Osteocyte (in vitro differentiated cells): Measurements from ENCODE around the gene GZF1. TPM values are rescaled to one million over a fixed set of nuclear protein-coding genes. Genes with fewer than 3 reads are reported as not detected.

Source experiments
- DNase-seq: peaks from one replicate; pipeline ENCODE4 v3.0.0; 2021; ENCODE audit warnings: mixed read lengths; ENCODE audit not compliant: unreplicated experiment; ENCODE audit errors: extremely low spot score
- H3K27ac Mint-ChIP-seq: one replicate; pipeline ENCODE4 v1.8.0; 2021; ENCODE audit warnings: mild to moderate bottlenecking, mixed read lengths; ENCODE audit not compliant: unreplicated experiment
- H3K27me3 Mint-ChIP-seq: one replicate; pipeline ENCODE4 v1.8.0; 2021; ENCODE audit warnings: mixed read lengths; ENCODE audit not compliant: unreplicated experiment
- H3K36me3 Mint-ChIP-seq: one replicate; pipeline ENCODE4 v1.8.0; 2021; ENCODE audit warnings: mixed read lengths; ENCODE audit not compliant: unreplicated experiment
- H3K4me1 Mint-ChIP-seq: one replicate; pipeline ENCODE4 v1.8.0; 2021; ENCODE audit warnings: mixed read lengths; ENCODE audit not compliant: unreplicated experiment
- H3K4me3 Mint-ChIP-seq: one replicate; pipeline ENCODE4 v1.8.0; 2021; ENCODE audit warnings: mild to moderate bottlenecking, moderate library complexity, mixed read lengths; ENCODE audit not compliant: unreplicated experiment
- H3K9me3 Mint-ChIP-seq: one replicate; pipeline ENCODE4 v1.8.0; 2021; ENCODE audit warnings: mixed read lengths; ENCODE audit not compliant: unreplicated experiment
- total RNA-seq: library from RNA; stranded (reverse); gene quantifications from 2 replicates; pipeline ENCODE4 v1.2.1, GENCODE V29; 2021
- TF ChIP-seq, protein P1 (sequence below): fragments of 200-600 bp; sonication (generic); IDR thresholded peaks from 2 replicates; pipeline ENCODE4 v1.5.0; 2021; ENCODE audit warnings: antibody characterized with exemption, mild to moderate bottlenecking, moderate library complexity

GZF1 gene
- total RNA-seq, 1 donor from 2014 or later: 16.8 TPM

DNA sequence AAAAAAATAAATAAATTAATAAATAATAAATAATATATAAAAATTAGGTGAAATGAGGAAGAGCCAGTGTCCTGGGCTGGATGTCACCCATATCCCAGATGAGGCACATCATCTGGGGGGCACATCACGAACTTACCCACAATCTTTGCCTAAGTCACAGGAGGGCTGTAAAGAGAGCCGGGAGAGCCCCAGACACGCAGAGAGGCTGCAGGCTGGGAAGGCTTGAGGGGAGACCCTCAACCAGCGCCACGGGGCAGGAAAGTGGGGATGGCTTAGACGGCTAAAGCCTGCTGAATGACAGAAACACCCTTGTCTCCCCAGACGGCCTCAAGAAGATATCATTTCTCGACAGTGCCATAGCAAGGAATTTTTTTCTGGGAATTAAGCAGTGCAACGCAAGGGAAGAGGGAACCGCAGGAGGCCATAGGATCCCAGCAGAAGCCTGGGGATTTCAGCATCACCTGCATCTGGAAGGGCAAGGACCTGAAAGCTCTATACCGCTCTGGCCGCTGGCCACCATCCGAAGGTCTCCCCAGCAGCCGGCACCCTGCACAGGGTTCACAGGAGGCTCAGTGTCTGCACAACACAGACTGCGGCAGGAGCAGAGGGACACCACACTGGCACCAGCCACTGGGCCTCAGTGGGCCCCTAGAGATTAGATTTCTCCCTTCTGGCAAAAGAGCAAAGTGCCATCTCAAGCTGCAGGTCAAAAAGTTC is 34.2 kb upstream of the GZF1 start:
- TF ChIP-seq, protein P1, sequence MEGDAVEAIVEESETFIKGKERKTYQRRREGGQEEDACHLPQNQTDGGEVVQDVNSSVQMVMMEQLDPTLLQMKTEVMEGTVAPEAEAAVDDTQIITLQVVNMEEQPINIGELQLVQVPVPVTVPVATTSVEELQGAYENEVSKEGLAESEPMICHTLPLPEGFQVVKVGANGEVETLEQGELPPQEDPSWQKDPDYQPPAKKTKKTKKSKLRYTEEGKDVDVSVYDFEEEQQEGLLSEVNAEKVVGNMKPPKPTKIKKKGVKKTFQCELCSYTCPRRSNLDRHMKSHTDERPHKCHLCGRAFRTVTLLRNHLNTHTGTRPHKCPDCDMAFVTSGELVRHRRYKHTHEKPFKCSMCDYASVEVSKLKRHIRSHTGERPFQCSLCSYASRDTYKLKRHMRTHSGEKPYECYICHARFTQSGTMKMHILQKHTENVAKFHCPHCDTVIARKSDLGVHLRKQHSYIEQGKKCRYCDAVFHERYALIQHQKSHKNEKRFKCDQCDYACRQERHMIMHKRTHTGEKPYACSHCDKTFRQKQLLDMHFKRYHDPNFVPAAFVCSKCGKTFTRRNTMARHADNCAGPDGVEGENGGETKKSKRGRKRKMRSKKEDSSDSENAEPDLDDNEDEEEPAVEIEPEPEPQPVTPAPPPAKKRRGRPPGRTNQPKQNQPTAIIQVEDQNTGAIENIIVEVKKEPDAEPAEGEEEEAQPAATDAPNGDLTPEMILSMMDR: no peak
- DNase-seq: no peak
- no peaks in the 10 kb centered on the region for H3K4me1 Mint-ChIP-seq
- no peak overlapping the region for H3K4me3 Mint-ChIP-seq
- no peaks in the 10 kb centered on the region for H3K27me3 Mint-ChIP-seq
- no peaks in the 10 kb centered on the region for H3K36me3 Mint-ChIP-seq
- peaks cover 4% of the 10 kb centered on the region for H3K9me3 Mint-ChIP-seq
- H3K27ac Mint-ChIP-seq: no peak overlapping the region

DNA sequence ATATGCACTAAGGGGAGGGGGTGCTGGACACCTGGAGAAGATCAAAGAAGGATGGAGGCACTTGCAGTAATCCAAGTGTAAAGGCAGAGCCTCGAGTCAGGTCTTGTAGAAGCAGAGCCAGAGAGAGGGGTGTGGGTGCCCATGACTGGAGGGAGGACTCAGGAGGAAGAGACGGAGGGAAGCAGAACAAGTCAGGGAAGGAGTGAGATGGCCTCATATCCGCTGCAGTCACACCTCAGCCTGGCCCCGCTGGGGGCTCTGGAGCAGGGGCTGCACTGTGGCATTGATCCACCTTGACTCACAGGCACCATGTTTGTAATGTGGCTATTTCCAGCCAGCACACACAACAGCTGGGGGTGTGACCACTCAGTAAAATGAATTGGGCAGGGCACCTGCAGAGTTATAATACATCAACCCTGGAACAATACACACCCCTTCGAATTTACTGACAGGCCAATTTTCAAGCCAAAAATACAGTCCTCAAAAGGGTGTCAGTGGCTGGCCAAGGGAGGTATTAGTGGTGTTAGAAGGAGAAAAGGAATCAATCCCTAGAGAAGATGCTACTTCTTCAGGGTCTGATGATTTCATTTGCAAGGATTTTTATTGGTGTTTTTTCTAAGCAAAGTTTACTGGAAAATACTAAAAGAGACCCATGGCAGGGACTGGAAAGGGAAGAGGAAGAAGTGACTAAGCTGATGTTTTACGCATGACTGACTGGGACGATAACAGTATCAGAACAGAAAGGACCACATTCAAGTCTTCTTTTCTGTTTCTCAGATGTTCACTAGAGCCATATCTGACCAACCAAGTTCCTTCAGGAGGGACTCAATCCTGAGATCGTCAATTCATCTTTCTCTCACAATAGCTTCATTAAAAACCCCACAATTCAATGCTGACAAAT is 30.3 kb upstream of the GZF1 start:
- peaks cover 4% of the 10 kb centered on the region for H3K9me3 Mint-ChIP-seq
- H3K4me1 Mint-ChIP-seq: peaks cover 1% of the 10 kb centered on the region
- no peak overlapping the region for H3K4me3 Mint-ChIP-seq
- no peaks in the 10 kb centered on the region for H3K36me3 Mint-ChIP-seq
- no peak overlapping the region for H3K27ac Mint-ChIP-seq
- H3K27me3 Mint-ChIP-seq: no peaks in the 10 kb centered on the region
- DNase-seq: no peak
- TF ChIP-seq, protein P1: no peak

DNA sequence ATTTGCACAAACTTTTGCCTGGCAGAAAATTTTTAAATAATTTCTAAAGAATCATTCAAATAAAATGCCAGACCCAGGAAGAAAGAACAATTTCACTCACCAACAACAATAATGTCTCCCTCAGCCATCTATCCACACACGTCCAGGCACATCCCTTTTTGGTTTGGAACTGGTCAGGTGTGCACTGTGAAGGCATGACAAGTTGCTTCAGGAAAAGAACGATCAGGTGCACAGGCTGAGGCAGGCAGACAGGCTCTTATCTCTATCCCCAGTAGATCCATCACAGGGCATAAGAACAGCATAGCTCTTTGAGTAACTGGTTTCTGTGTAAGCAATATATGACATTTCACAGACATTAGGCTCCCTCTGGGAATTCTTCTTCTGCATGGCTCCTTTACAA is 29.5 kb upstream of the GZF1 start:
- H3K27ac Mint-ChIP-seq: no peak overlapping the region
- TF ChIP-seq, protein P1: no peak
- H3K4me1 Mint-ChIP-seq: peaks cover 1% of the 10 kb centered on the region
- H3K9me3 Mint-ChIP-seq: peaks cover 4% of the 10 kb centered on the region
- H3K4me3 Mint-ChIP-seq: no peak overlapping the region
- no peak for DNase-seq
- H3K36me3 Mint-ChIP-seq: no peaks in the 10 kb centered on the region
- no peaks in the 10 kb centered on the region for H3K27me3 Mint-ChIP-seq

DNA sequence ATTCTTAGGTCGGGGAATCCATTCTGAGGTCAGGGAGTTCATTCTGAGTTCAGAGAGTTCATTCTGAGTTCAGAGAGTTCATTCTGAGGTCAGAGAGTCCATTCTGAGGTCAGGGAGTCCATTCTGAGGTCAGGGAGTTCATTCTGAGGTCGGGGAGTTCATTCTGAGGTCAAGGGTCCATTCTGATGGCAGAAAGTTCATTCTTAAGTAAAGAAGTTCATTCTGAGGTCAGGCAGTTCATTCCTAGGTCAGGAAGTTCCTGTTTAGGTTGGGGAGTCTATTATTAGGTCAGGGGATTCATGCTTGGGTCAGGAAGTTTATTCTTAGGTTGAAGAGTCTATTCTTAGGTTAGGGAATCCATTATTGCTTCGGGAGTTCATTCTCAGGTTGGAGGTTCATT is 27.9 kb upstream of the GZF1 start:
- TF ChIP-seq, protein P1: no peak
- Mint-ChIP-seq H3K27me3 (no peaks in the 10 kb centered on the region), H3K4me1 (peaks cover 1% of the 10 kb centered on the region), H3K36me3 (no peaks in the 10 kb centered on the region), H3K27ac (no peak overlapping the region), H3K4me3 (no peak overlapping the region), H3K9me3 (peaks cover 4% of the 10 kb centered on the region)
- DNase-seq: no peak

DNA sequence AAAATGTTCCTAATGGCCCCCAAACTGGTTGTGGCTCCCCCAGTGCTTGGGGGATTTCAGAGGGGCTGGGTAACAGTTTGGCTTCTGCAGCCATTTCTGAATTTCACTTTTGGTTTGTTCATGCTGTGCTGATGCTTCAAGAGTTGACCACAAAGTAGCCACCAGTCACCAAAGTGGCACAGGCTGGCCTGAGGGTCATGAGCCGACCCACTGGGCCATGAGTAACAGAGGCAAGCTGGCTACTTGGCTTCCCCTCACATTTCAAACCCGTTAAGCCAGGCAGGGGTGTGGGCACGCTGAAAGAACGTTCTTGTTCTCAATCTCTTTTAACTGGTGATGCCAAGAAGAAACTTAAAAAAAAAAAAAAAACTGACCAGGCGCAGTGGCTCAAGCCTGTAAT is 26.5 kb upstream of the GZF1 start:
- H3K27me3 Mint-ChIP-seq: no peaks in the 10 kb centered on the region
- no peak overlapping the region for H3K4me3 Mint-ChIP-seq
- H3K4me1 Mint-ChIP-seq: peaks cover 1% of the 10 kb centered on the region
- no peaks in the 10 kb centered on the region for H3K9me3 Mint-ChIP-seq
- DNase-seq: no peak
- TF ChIP-seq, protein P1: no peak
- no peak overlapping the region for H3K27ac Mint-ChIP-seq
- H3K36me3 Mint-ChIP-seq: no peaks in the 10 kb centered on the region
